ENCODE data around the gene CWC22. TPM values are rescaled to one million over a fixed set of nuclear protein-coding genes. Genes with fewer than 3 reads are reported as not detected.

CWC22 gene
- total RNA-seq: 15.1 and 21.6 TPM in 2 replicates

DNA sequence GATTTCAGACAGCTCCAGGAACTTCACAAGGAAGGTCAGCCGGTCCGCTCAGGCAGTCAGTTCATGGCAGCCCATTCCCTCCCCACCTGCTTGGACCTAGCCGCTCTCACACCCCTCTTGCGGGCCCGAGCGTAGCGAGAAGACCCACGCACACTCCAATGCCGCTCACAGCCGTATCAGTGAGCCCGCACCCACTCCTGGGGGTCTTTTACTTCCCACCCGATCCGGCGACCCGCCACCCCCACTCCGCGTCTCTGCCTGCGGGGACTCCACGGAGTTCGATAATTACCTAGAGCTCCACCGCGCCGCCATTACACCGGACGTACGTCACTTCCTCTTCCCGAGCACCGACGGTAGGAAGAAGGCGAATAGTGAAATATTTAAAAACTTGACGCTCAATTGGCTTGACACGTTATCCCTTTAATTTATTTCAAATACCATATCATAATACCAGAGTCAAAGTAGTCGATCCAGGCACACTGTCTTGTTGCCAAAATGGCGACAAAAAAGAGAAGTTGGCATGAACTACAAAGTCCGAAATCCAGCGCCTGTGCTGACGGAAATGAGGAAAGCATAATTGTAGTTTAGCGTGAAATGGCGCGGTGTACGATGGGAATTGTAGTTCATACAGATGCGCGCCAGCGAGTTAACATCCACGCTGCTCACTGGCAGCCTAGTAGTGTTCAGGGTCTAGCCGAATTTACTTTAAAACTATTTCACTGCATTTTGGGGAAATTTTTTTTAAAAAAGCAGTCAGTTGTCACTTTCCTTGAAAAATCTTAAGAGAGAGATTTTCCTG is at the start of gene CWC22:
CWC22 (minus strand) TSS at position 517 of the 799 bp plus-strand sequence. CDS start 13,956 bp downstream, outside the sequence.

Other genes with a start within 250 kb of the CWC22 start
- not detected in 2 replicates for gene ZNF385B, start 145.7 kb downstream of the CWC22 start, total RNA-seq